Measurements from ENCODE around the gene PRR7. TPM values are rescaled to one million over a fixed set of nuclear protein-coding genes. Genes with fewer than 3 reads are reported as not detected.

PRR7 gene
- total RNA-seq, 1 experiment from 2014 or later = 69.3 TPM

GRCh38 chr5:177423671-177424070, 22.9 kb upstream of the PRR7 start:
- no peak for DNase-seq (ENCODE audit: low spot score)

GRCh38 chr5:177425196-177425800, 21.3 kb upstream of the PRR7 start:
- no peak for DNase-seq (ENCODE audit: low spot score)

- DNase-seq (ENCODE audit: low spot score) = peak; percentile 99
Measured at GRCh38 chr5:177425801-177426565, 20.6 kb upstream of the PRR7 start.

- DNase-seq (ENCODE audit: low spot score) = peak; percentile 55
Measured at GRCh38 chr5:177426566-177427210, 19.9 kb upstream of the PRR7 start, which contains the start of gene GRK6. Gene GRK6, plus strand, starts transcription at chr5:177426676. Its CDS starts 170 bp downstream, at chr5:177426846.

GRCh38 chr5:177427211-177427822, 19.3 kb upstream of the PRR7 start:
- DNase-seq (ENCODE audit: low spot score) = peak; percentile 67

- no peak for DNase-seq (ENCODE audit: low spot score)
Measured at GRCh38 chr5:177427919-177428573, 18.6 kb upstream of the PRR7 start.

GRCh38 chr5:177428574-177429217, 17.9 kb upstream of the PRR7 start:
- no peak for DNase-seq (ENCODE audit: low spot score)

GRCh38 chr5:177429248-177430040, 17.2 kb upstream of the PRR7 start:
- DNase-seq (ENCODE audit: low spot score) = no peak

GRCh38 chr5:177430140-177430951, 16.3 kb upstream of the PRR7 start:
- no peak for DNase-seq (ENCODE audit: low spot score)

GRCh38 chr5:177430972-177431316, 15.7 kb upstream of the PRR7 start:
- DNase-seq (ENCODE audit: low spot score) = no peak

- DNase-seq (ENCODE audit: low spot score) = no peak
Measured at GRCh38 chr5:177431317-177432142, 15.1 kb upstream of the PRR7 start.

GRCh38 chr5:177432143-177432838, 14.3 kb upstream of the PRR7 start:
- no peak for DNase-seq (ENCODE audit: low spot score)

GRCh38 chr5:177432839-177433657, 13.6 kb upstream of the PRR7 start:
- DNase-seq (ENCODE audit: low spot score) = no peak

- no peak for DNase-seq (ENCODE audit: low spot score)
Measured at GRCh38 chr5:177433658-177434217, 12.9 kb upstream of the PRR7 start.

GRCh38 chr5:177434437-177434836, 12.2 kb upstream of the PRR7 start:
- no peak for DNase-seq (ENCODE audit: low spot score)

- no peak for DNase-seq (ENCODE audit: low spot score)
Measured at GRCh38 chr5:177434942-177435738, 11.5 kb upstream of the PRR7 start.

Measured in HT-29 (cell line).